Kidney epithelial cell (primary cell): Measurements from ENCODE around the gene FMN2. TPM values are rescaled to one million over a fixed set of nuclear protein-coding genes. Genes with fewer than 3 reads are reported as not detected.
"Not testable (repeated sequence)": the region's sequence is repeated elsewhere in the genome, so short reads cannot be mapped to it uniquely, and the experiment has no call there.

Experiments used
- DNase-seq: peaks from one replicate; pipeline ENCODE4 v3.0.0-alpha.2; 2010; ENCODE audit warnings: low read depth
- H3K27me3 ChIP-seq: 2 replicates; pipeline ENCODE4 v1.6.0; 2011; ENCODE audit warnings: low read length; ENCODE audit not compliant: control insufficient read depth, insufficient read depth
- H3K36me3 ChIP-seq: 2 replicates; pipeline ENCODE4 v1.5.1; 2011; ENCODE audit warnings: low read length; ENCODE audit not compliant: control insufficient read depth, insufficient read depth
- H3K4me3 ChIP-seq: 2 replicates; pipeline ENCODE4 v1.5.1; 2011; ENCODE audit warnings: low read depth, mild to moderate bottlenecking, control low read depth, low read length
- CTCF ChIP-seq: IDR thresholded peaks from 2 replicates; pipeline ENCODE4 v1.5.1; 2011; ENCODE audit warnings: mild to moderate bottlenecking, moderate library complexity, low read length, control low read depth, inconsistent platforms; ENCODE audit not compliant: insufficient read depth, poor library complexity, severe bottlenecking
- total RNA-seq: library from RNA; depleted of rRNA; stranded (reverse); fragments of >200 nt; gene quantifications from 2 replicates; pipeline ENCODE4 v1.2.3, GENCODE V29; 2015

Gene FMN2
- total RNA-seq, 1 donor from 2014 or later, result 0.33 TPM

- Histone ChIP-seq H3K4me3 (no peak overlapping the region), H3K36me3 (no peaks in the 10 kb centered on the region), H3K27me3 (no peaks in the 10 kb centered on the region)
- TF ChIP-seq CTCF, result no peak
- no peak for DNase-seq
Observed at GRCh38 chr1:240174734-240175133, 83.1 kb downstream of the FMN2 start.

- Histone ChIP-seq H3K36me3 (no peaks in the 10 kb centered on the region), H3K4me3 (no peak overlapping the region), H3K27me3 (no peaks in the 10 kb centered on the region)
- TF ChIP-seq CTCF, result no peak
- no peak for DNase-seq
Observed at GRCh38 chr1:240178366-240178765, 86.7 kb downstream of the FMN2 start.

GRCh38 chr1:240184682-240185081, 93.0 kb downstream of the FMN2 start:
- not testable (repeated sequence) for H3K4me3 ChIP-seq, DNase-seq

GRCh38 chr1:240188139-240188538, 96.5 kb downstream of the FMN2 start:
- Histone ChIP-seq H3K27me3 (peaks cover 3% of the 10 kb centered on the region), H3K36me3 (no peaks in the 10 kb centered on the region), H3K4me3 (no peak overlapping the region)
- TF ChIP-seq CTCF, result no peak
- no peak for DNase-seq

More at GRCh38 chr1:240184682-240185081, 93.0 kb downstream of the FMN2 start:
- not testable (repeated sequence) for H3K27me3 ChIP-seq, H3K36me3 ChIP-seq

GRCh38 chr1:240189386-240189989, 97.8 kb downstream of the FMN2 start:
- Histone ChIP-seq H3K27me3 (peaks cover 3% of the 10 kb centered on the region), H3K4me3 (no peak overlapping the region), H3K36me3 (no peaks in the 10 kb centered on the region)
- peak; percentile 80 for TF ChIP-seq CTCF
- no peak for DNase-seq

GRCh38 chr1:240190881-240191401, 99.3 kb downstream of the FMN2 start:
- DNase-seq, result peak; percentile 94
- H3K27me3 ChIP-seq, result no peaks in the 10 kb centered on the region

More at GRCh38 chr1:240190881-240191401, 99.3 kb downstream of the FMN2 start:
- Histone ChIP-seq H3K36me3 (no peaks in the 10 kb centered on the region), H3K4me3 (no peak overlapping the region)
- peak; percentile 55 for TF ChIP-seq CTCF
